ENCODE data around the gene GAL3ST3.

- TF ChIP-seq CTCF (conservative IDR thresholded peaks at IDR 0.05; ENCODE audit: low read length) (no peak), EZH2phosphoT487 (IDR thresholded peaks at IDR 0.05; ENCODE audit: borderline replicate concordance, low read depth, low read length) (no peak)
These were observed 22.4 kb upstream of the GAL3ST3 start for GRCh38 chr11:66071381-66071801.
